ENCODE measurements around the gene CSNK1D. TPM values are rescaled to one million over a fixed set of nuclear protein-coding genes. Genes with fewer than 3 reads are reported as not detected.

Gene CSNK1D
- total RNA-seq, 1 experiment from 2014 or later: 157 TPM

GRCh38 chr17:82236142-82236971 is 37.1 kb downstream of the CSNK1D start:
- DNase-seq: peak; percentile 64
- Mint-ChIP-seq H3K9me3 (ENCODE audit: low read depth, unreplicated experiment) (no peaks in the 10 kb centered on the region), H3K27ac (ENCODE audit: unreplicated experiment) (no peak overlapping the region), H3K27me3 (ENCODE audit: unreplicated experiment) (no peaks in the 10 kb centered on the region), H3K36me3 (ENCODE audit: insufficient read depth, unreplicated experiment) (peaks cover 58% of the 10 kb centered on the region), H3K4me1 (ENCODE audit: low read depth, unreplicated experiment) (peaks cover 13% of the 10 kb centered on the region), H3K4me3 (ENCODE audit: low read depth, unreplicated experiment) (no peak overlapping the region)
- CTCF ChIA-PET: interaction anchor here (0.6 to 1.7 kb wide), 4 partner anchors 10 to 328 kb away, joined by 3 to 10 read pairs (median 6); no protein-coding TSS in a partner anchor
- peak; percentile 86 for TF ChIP-seq CTCF (IDR thresholded peaks at IDR 0.05; ENCODE audit: unreplicated experiment)
- no TSS peak for BruUV-seq (replicated peaks)
- intact Hi-C loops (cut with micrococcal nuclease; ENCODE audit: unreplicated experiment): no loop called here

- H3K27ac Mint-ChIP-seq (ENCODE audit: unreplicated experiment): no peak overlapping the region
- DNase-seq: no peak
- TF ChIP-seq CTCF (IDR thresholded peaks at IDR 0.05; ENCODE audit: unreplicated experiment): no peak
- no TSS peak for BruUV-seq (replicated peaks)
- intact Hi-C loops (cut with micrococcal nuclease; ENCODE audit: unreplicated experiment): no loop called here
- peaks cover 13% of the 10 kb centered on the region for H3K4me1 Mint-ChIP-seq (ENCODE audit: low read depth, unreplicated experiment)
- no peak overlapping the region for H3K4me3 Mint-ChIP-seq (ENCODE audit: low read depth, unreplicated experiment)
- peaks cover 53% of the 10 kb centered on the region for H3K36me3 Mint-ChIP-seq (ENCODE audit: insufficient read depth, unreplicated experiment)
- no peaks in the 10 kb centered on the region for H3K9me3 Mint-ChIP-seq (ENCODE audit: low read depth, unreplicated experiment)
- no peaks in the 10 kb centered on the region for H3K27me3 Mint-ChIP-seq (ENCODE audit: unreplicated experiment)
- CTCF ChIA-PET: interaction anchor here (0.6 to 1.7 kb wide), 5 partner anchors 11 to 329 kb away, joined by 3 to 10 read pairs (median 5); no protein-coding TSS in a partner anchor
These were observed 37.7 kb downstream of the CSNK1D start for GRCh38 chr17:82235775-82236141.

GRCh38 chr17:82235056-82235774 is 38.3 kb downstream of the CSNK1D start:
- Mint-ChIP-seq H3K9me3 (ENCODE audit: low read depth, unreplicated experiment) (no peaks in the 10 kb centered on the region), H3K27me3 (ENCODE audit: unreplicated experiment) (no peaks in the 10 kb centered on the region), H3K36me3 (ENCODE audit: insufficient read depth, unreplicated experiment) (peaks cover 53% of the 10 kb centered on the region), H3K4me3 (ENCODE audit: low read depth, unreplicated experiment) (peak overlapping the region; percentile 36), H3K4me1 (ENCODE audit: low read depth, unreplicated experiment) (peaks cover 13% of the 10 kb centered on the region), H3K27ac (ENCODE audit: unreplicated experiment) (no peak overlapping the region)
- BruUV-seq (replicated peaks): no TSS peak
- intact Hi-C loops (cut with micrococcal nuclease; ENCODE audit: unreplicated experiment): no loop called here
- TF ChIP-seq CTCF (IDR thresholded peaks at IDR 0.05; ENCODE audit: unreplicated experiment): no peak
- DNase-seq: no peak
- CTCF ChIA-PET: interaction anchor here (0.6 to 1.6 kb wide), 7 partner anchors 11 to 401 kb away, joined by 3 to 6 read pairs (median 3); no protein-coding TSS in a partner anchor

- Mint-ChIP-seq H3K36me3 (ENCODE audit: insufficient read depth, unreplicated experiment) (peaks cover 53% of the 10 kb centered on the region), H3K4me1 (ENCODE audit: low read depth, unreplicated experiment) (peaks cover 20% of the 10 kb centered on the region), H3K27me3 (ENCODE audit: unreplicated experiment) (no peaks in the 10 kb centered on the region), H3K9me3 (ENCODE audit: low read depth, unreplicated experiment) (no peaks in the 10 kb centered on the region), H3K27ac (ENCODE audit: unreplicated experiment) (no peak overlapping the region), H3K4me3 (ENCODE audit: low read depth, unreplicated experiment) (peak overlapping the region; percentile 36)
- intact Hi-C loops (cut with micrococcal nuclease; ENCODE audit: unreplicated experiment): no loop called here
- TF ChIP-seq CTCF (IDR thresholded peaks at IDR 0.05; ENCODE audit: unreplicated experiment): no peak
- peak; percentile 66 for DNase-seq
- no TSS peak for BruUV-seq (replicated peaks)
- CTCF ChIA-PET: interaction anchor here (0.6 to 0.9 kb wide), 2 partner anchors 28 to 71 kb away, joined by 3 read pairs; no protein-coding TSS in a partner anchor
These were observed 39.1 kb downstream of the CSNK1D start for GRCh38 chr17:82234211-82235055.
